Trophoblast cell (in vitro differentiated cells and primary cell): Measurements from ENCODE around the gene MYH15.

Experiments
- DNase-seq, 2 donors: peaks; one replicate each; pipeline ENCODE4 v3.0.0-alpha.2; 2016
- H2AFZ ChIP-seq: 2 replicates; pipeline ENCODE4 v1.6.1; 2013; ENCODE audit warnings: low read length, moderate library complexity, mild to moderate bottlenecking; ENCODE audit not compliant: insufficient read depth, poor library complexity
- H2AK5ac ChIP-seq: 2 replicates; pipeline ENCODE4 v1.6.1; 2013; ENCODE audit warnings: mild to moderate bottlenecking, low read length
- H2BK120ac ChIP-seq: 2 replicates; pipeline ENCODE4 v1.6.1; 2013; ENCODE audit warnings: low read length, mild to moderate bottlenecking, moderate library complexity; ENCODE audit not compliant: insufficient read depth, poor library complexity
- H2BK12ac ChIP-seq: 2 replicates; pipeline ENCODE4 v1.6.1; 2013; ENCODE audit warnings: mild to moderate bottlenecking, low read length, moderate library complexity
- H2BK5ac ChIP-seq: 2 replicates; pipeline ENCODE4 v1.6.1; 2013; ENCODE audit warnings: low read length, low read depth, moderate library complexity, mild to moderate bottlenecking; ENCODE audit not compliant: poor library complexity
- H3K14ac ChIP-seq: 2 replicates; pipeline ENCODE4 v1.6.1; 2013; ENCODE audit warnings: mild to moderate bottlenecking, low read length
- H3K18ac ChIP-seq: 2 replicates; pipeline ENCODE4 v1.6.1; 2013; ENCODE audit warnings: mild to moderate bottlenecking, low read length
- H3K23ac ChIP-seq: 2 replicates; pipeline ENCODE4 v1.6.1; 2013; ENCODE audit warnings: low read length
- H3K27ac ChIP-seq: 2 replicates; pipeline ENCODE4 v1.5.1; 2013; ENCODE audit warnings: low read depth, mild to moderate bottlenecking, inconsistent platforms, low read length, moderate library complexity
- H3K27me3 ChIP-seq: 2 replicates; pipeline ENCODE4 v1.6.1; 2013; ENCODE audit warnings: inconsistent platforms, mild to moderate bottlenecking, low read length, moderate library complexity; ENCODE audit not compliant: insufficient read depth
- H3K36me3 ChIP-seq, 2 experiments: 1 replicate in 1 of 2; 2 replicates in 1 of 2; pipeline ENCODE4 v1.6.1; 2013; ENCODE audit warnings: low read length in 2 of 2, mild to moderate bottlenecking in 2 of 2, moderate library complexity in 1 of 2; ENCODE audit not compliant: insufficient read depth in 2 of 2, control insufficient read depth in 1 of 2
- H3K4ac ChIP-seq: 2 replicates; pipeline ENCODE4 v1.6.1; 2013; ENCODE audit warnings: low read depth, mild to moderate bottlenecking, low read length, moderate library complexity
- H3K4me1 ChIP-seq, 2 experiments: 1 replicate in 1 of 2; 2 replicates in 1 of 2; pipeline ENCODE4 v1.6.1; 2013; ENCODE audit warnings: low read length in 2 of 2, mild to moderate bottlenecking in 2 of 2, moderate library complexity in 1 of 2; ENCODE audit not compliant: insufficient read depth in 2 of 2, control insufficient read depth in 1 of 2
- H3K4me2 ChIP-seq: 2 replicates; pipeline ENCODE4 v1.6.1; 2013; ENCODE audit warnings: inconsistent platforms, mild to moderate bottlenecking, low read length, moderate library complexity
- H3K4me3 ChIP-seq: 2 replicates; pipeline ENCODE4 v1.5.1; 2013; ENCODE audit warnings: mild to moderate bottlenecking, low read depth, low read length, inconsistent platforms
- H3K79me1 ChIP-seq: one replicate; pipeline ENCODE4 v1.6.1; 2013; ENCODE audit warnings: low read length
- H3K79me2 ChIP-seq: 2 replicates; pipeline ENCODE4 v1.6.1; 2013; ENCODE audit warnings: low read length, mild to moderate bottlenecking; ENCODE audit not compliant: control insufficient read depth, insufficient read depth, poor library complexity
- H3K9ac ChIP-seq: 2 replicates; pipeline ENCODE4 v1.6.1; 2013; ENCODE audit warnings: mild to moderate bottlenecking, low read length
- H3K9me3 ChIP-seq: 2 replicates; pipeline ENCODE4 v1.6.1; 2013; ENCODE audit warnings: low read depth, mild to moderate bottlenecking, control low read depth, inconsistent platforms, low read length; ENCODE audit not compliant: insufficient read depth
- H4K12ac ChIP-seq: 2 replicates; pipeline ENCODE4 v1.6.1; 2013; ENCODE audit warnings: low read depth, mild to moderate bottlenecking, low read length, moderate library complexity
- H4K8ac ChIP-seq: 2 replicates; pipeline ENCODE4 v1.6.1; 2013; ENCODE audit warnings: low read depth, mild to moderate bottlenecking, low read length, moderate library complexity
- H4K91ac ChIP-seq: one replicate; pipeline ENCODE4 v1.6.1; 2013; ENCODE audit warnings: low read depth, mild to moderate bottlenecking, low read length, moderate library complexity
- WGBS: extraction: QIAGEN DNeasy Blood & Tissue Kit; methylation state at CpG from one replicate; pipeline ENCODE4 v1.1.7; 2013; ENCODE audit warnings: missing lambda C conversion rate; ENCODE audit not compliant: insufficient read length, insufficient coverage; ENCODE audit errors: extremely low coverage; 5-methylcytosine and 5-hydroxymethylcytosine counted together

MYH15 gene

DNA sequence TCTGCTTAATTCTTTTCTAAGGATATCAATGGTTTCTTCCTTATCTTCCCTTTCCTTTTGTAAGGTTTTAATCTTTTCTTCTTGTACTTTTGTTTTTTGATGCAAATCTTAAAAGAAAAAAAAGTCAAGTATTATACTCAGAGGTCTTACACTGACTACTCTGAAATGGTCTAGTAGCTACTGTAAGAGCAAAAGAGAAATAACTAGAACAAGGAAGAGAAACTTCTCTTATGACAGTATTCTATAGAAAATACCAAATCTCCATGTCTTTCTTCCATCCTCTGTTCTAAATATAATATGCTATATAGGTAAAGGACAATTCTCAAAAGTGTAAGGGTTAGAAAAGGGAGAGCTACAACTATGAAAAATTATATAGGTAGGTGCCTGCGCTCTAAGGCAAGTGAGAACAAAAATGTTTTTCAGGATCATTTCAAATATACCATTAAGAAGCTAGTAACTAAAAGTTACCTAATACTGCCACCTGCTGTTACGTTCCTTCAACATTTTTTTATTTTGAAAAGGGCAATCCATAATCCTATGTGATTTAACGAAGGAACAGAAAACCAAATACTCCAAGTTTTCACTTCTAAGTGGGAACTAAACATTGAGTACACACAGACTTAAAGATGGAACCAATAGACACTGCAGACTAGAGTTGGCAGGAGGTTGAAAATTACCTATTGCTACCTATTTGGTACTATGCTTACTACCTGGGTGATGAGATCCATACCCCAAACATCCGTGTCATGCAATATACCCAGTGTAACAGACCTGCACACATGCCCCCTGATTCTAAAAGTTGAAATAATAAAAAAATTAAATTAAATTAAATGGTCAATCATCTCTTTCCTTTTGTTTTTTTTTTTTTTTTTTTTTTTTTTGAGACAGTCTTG is 42.1 kb upstream of the MYH15 start:
- Histone ChIP-seq H3K4ac (no peak overlapping the region), H3K4me2 (no peak overlapping the region)
- WGBS = no CpG with 5 or more reads among the region's 4 CpGs

DNA sequence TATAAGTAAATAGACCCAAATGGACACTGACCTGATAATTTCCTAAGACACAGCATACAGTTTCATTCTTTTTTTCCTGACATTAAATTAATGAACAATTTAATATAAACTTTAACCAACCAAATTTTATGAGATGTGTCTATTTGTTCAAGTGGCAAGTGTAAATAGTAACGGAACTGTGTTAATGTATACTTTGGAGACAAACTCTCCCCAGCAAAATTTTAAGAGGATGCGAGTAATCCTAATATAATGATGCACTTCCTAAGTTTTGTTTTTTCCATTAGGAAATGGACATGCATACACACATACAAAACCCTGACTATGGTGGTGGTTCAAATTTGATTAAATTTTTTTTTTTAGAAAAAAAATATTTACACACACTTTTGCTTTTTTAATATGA is 38.5 kb upstream of the MYH15 start:
- no peak for DNase-seq
- Histone ChIP-seq H3K14ac (no peak overlapping the region), H3K79me2 (no peaks in the 10 kb centered on the region), H2AK5ac (no peak overlapping the region), H2AFZ (no peak overlapping the region), H3K4me3 (no peak overlapping the region), H3K36me3 (peaks cover 0 to 1% of the 10 kb centered on the region in 2 experiments), H3K18ac (no peak overlapping the region), H3K79me1 (no peaks in the 10 kb centered on the region), H3K4me1 (no peaks in the 10 kb centered on the region), H3K9ac (no peak overlapping the region), H3K23ac (no peak overlapping the region), H3K27ac (no peak overlapping the region), H4K12ac (no peak overlapping the region), H3K4ac (no peak overlapping the region), H3K9me3 (no peaks in the 10 kb centered on the region), H2BK120ac (no peak overlapping the region), H2BK5ac (no peak overlapping the region), H3K4me2 (no peak overlapping the region), H3K27me3 (no peaks in the 10 kb centered on the region), H4K8ac (no peak overlapping the region), H4K91ac (no peak overlapping the region), H2BK12ac (no peak overlapping the region)
- no CpG with 5 or more reads among the region's 2 CpGs for WGBS

More for the DNA sequence above, 42.1 kb upstream of the MYH15 start:
- Histone ChIP-seq H3K79me1 (peaks cover 3% of the 10 kb centered on the region), H4K12ac (no peak overlapping the region), H3K14ac (no peak overlapping the region), H3K27me3 (no peaks in the 10 kb centered on the region), H3K27ac (no peak overlapping the region), H3K9ac (no peak overlapping the region), H3K79me2 (no peaks in the 10 kb centered on the region), H3K23ac (no peak overlapping the region), H3K4me3 (no peak overlapping the region), H4K91ac (no peak overlapping the region), H3K36me3 (peaks cover 0 to 3% of the 10 kb centered on the region in 2 experiments), H3K4me1 (no peaks in the 10 kb centered on the region), H2BK120ac (no peak overlapping the region), H2BK12ac (no peak overlapping the region), H4K8ac (no peak overlapping the region), H3K9me3 (no peaks in the 10 kb centered on the region), H3K18ac (no peak overlapping the region), H2AFZ (no peak overlapping the region), H2BK5ac (no peak overlapping the region), H2AK5ac (no peak overlapping the region)
- peak in 1 of 2 donors; percentile 86 for DNase-seq

DNA sequence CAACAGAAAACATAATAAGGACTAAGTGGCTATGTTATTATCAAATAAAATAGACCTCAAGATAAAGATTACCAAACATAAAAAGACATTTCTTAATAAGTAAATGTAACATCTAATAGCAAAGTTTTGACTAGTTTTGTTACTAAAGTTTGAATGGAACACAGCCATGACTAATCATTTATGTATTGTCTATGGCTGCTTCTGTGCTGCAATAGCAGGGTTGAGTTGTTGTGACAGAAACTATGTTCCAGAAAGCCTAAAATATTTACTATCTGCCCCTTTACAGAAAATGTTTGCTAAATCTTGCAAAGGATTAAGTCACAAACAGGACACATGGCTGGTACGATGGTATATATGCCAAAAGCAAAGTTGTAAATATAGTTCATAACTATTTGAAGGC is 37.9 kb upstream of the MYH15 start:
- H3K27me3 ChIP-seq = no peaks in the 10 kb centered on the region
- no peak overlapping the region for H4K91ac ChIP-seq
- no peak overlapping the region for H3K4ac ChIP-seq

DNA sequence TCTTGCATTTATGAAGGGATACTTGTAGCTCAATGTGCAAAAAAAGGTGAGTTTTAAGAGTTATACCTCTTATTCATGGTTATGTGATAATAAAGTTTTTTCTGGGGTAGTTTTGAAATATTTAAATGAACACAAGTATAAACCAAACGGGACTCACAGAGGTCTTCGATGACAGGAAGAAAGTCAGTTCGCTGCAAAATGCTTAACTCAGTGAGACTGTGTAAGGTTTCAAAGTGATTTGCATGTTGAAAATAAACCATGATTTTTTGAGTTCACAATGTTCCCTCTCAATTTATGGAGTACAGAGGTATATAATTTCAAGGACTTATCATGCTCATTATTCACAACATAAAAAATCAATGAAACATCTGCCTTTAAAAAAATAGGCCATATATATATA is 36.3 kb upstream of the MYH15 start:
- no peak overlapping the region for H4K12ac ChIP-seq
- no peak overlapping the region for H3K23ac ChIP-seq
- no peak overlapping the region for H2AFZ ChIP-seq
- H3K18ac ChIP-seq = no peak overlapping the region
- no peaks in the 10 kb centered on the region for H3K79me1 ChIP-seq
- no peak overlapping the region for H2AK5ac ChIP-seq
- no peak overlapping the region for H4K8ac ChIP-seq
- no peak overlapping the region for H3K4me2 ChIP-seq
- H3K9ac ChIP-seq = no peak overlapping the region
- no peak overlapping the region for H2BK5ac ChIP-seq
- H3K27me3 ChIP-seq = no peaks in the 10 kb centered on the region
- no peaks in the 10 kb centered on the region for H3K79me2 ChIP-seq
- DNase-seq = no peak
- H3K27ac ChIP-seq = no peak overlapping the region
- H3K36me3 ChIP-seq = peaks cover 5 to 8% of the 10 kb centered on the region in 2 experiments
- no peak overlapping the region for H3K4ac ChIP-seq
- peaks cover 4% of the 10 kb centered on the region for H3K9me3 ChIP-seq
- H3K14ac ChIP-seq = no peak overlapping the region
- no peak overlapping the region for H2BK120ac ChIP-seq
- H3K4me3 ChIP-seq = no peak overlapping the region
- no peak overlapping the region for H2BK12ac ChIP-seq
- H4K91ac ChIP-seq = no peak overlapping the region
- WGBS = no CpG with 5 or more reads among the region's 3 CpGs
- H3K4me1 ChIP-seq = no peaks in the 10 kb centered on the region

More for the DNA sequence above, 37.9 kb upstream of the MYH15 start:
- Histone ChIP-seq H3K27ac (no peak overlapping the region), H3K36me3 (peaks cover 4 to 5% of the 10 kb centered on the region in 2 experiments), H4K12ac (no peak overlapping the region), H3K79me2 (no peaks in the 10 kb centered on the region), H3K9ac (no peak overlapping the region), H2AFZ (no peak overlapping the region), H3K14ac (no peak overlapping the region), H3K4me2 (no peak overlapping the region), H3K79me1 (no peaks in the 10 kb centered on the region), H3K4me1 (no peaks in the 10 kb centered on the region), H2BK120ac (no peak overlapping the region), H2AK5ac (no peak overlapping the region), H3K4me3 (no peak overlapping the region), H2BK12ac (no peak overlapping the region), H3K18ac (no peak overlapping the region), H3K23ac (no peak overlapping the region), H2BK5ac (no peak overlapping the region), H4K8ac (no peak overlapping the region), H3K9me3 (peaks cover 3% of the 10 kb centered on the region)
- DNase-seq = peak in 1 of 2 donors; percentile 34
- no CpG with 5 or more reads among the region's 1 CpG for WGBS
